Stimulated activated CD4-positive, alpha-beta T cell treated with anti-CD3 and anti-CD28 coated beads, Interleukin-2, amount 100 ng/mL, for 24 hours (primary cell): ENCODE results near the gene SRL.
A peak's percentile ranks its signal among the peaks of the same experiment; 100 is the strongest.
"Not testable (repeated sequence)": the region's sequence is repeated elsewhere in the genome, so short reads cannot be mapped to it uniquely, and the experiment has no call there.

Source experiments
- DNase-seq, 2 donors: peaks; one replicate each; pipeline ENCODE4 v3.0.0-alpha.2; 2020

The SRL gene

DNA sequence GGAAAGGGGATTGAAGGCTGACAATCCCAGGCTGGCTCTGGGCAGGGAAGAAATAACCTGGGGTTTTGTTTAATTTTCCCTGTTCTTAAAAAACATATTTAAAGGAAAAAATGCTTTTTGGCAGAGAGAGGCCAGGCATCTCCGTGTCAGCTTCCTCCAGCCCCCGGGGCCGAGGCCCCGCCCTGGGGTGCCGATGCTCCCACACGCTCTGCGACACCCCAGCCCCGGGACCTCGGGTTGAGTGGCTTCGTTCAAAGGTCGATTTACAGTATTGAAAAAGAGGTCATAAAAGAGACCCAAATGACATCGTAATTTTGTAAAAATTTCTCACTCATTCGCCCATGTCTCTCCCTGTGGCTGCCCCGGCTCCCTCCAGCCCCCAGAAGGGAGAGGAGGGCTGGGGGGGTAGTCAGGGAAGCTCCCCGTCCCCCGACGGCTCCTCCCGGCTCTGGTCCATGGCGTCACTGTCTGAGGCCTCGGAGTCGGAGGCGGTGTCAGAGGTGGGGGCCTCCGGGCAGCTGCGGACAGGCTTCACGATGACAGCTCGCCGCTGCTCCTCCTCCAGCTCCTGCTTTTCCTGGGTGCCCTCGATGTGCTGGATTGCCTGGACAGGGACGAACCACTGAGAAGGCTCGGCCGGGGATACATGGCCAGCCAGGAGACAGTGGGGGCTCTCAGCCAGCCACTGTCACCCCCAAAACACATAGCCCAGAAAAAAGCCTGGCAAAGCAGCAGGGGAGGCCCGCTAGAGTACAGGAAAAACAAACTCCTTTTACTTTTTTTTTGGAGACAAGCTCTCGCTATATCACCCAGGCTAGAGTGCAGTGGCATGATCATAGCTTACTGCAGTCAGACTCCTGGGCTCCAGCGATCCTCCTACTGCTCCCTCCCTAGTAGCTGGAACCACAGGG lies 16.0 kb upstream of the SRL start:
- no peak for DNase-seq

- DNase-seq: peak; percentile 99 to 100
Measured at GRCh38 chr16:4253394-4254150, 11.7 kb upstream of the SRL start.

GRCh38 chr16:4253012-4253393 lies 11.1 kb upstream of the SRL start:
- DNase-seq: not testable (repeated sequence)

GRCh38 chr16:4249530-4250308 lies 7.8 kb upstream of the SRL start:
- DNase-seq: no peak

GRCh38 chr16:4247460-4247784 lies 5.5 kb upstream of the SRL start:
- DNase-seq: no peak

GRCh38 chr16:4246777-4247459 lies 5.0 kb upstream of the SRL start:
- DNase-seq: no peak

DNA sequence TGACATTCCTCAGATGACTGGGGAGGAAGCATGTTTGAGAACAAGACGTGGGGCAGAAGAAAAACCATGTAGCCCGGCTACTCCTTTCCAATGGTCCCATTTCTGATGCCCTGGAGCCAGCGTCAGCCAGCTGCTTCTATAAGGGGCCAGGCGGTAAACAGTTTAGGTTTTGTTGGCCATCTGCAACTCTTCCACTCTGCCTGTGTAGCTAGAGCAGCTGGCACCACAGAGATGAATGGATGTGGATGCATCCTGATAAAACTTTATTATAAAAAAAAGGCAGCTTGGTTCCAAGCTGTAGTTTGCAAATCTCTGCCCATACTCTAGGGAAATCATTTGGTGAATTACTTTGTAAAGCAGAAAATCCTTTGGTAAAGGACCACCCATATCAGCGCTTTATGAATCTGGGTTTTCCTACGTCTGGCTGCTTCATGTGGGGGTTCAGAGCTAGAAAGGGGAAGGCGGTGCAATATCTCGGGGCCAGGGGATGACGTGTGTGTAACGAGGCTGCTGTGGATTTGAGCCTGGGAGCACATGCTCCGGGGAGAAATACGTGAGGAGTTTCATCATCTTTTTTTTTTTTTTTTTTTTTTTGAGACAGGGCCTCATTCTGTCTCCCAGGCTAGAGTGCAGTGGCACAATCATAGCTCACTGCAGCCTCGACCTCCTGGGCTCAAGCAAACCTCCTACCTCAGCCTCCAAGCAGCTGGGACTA lies 3.4 kb upstream of the SRL start:
- DNase-seq: no peak

DNA sequence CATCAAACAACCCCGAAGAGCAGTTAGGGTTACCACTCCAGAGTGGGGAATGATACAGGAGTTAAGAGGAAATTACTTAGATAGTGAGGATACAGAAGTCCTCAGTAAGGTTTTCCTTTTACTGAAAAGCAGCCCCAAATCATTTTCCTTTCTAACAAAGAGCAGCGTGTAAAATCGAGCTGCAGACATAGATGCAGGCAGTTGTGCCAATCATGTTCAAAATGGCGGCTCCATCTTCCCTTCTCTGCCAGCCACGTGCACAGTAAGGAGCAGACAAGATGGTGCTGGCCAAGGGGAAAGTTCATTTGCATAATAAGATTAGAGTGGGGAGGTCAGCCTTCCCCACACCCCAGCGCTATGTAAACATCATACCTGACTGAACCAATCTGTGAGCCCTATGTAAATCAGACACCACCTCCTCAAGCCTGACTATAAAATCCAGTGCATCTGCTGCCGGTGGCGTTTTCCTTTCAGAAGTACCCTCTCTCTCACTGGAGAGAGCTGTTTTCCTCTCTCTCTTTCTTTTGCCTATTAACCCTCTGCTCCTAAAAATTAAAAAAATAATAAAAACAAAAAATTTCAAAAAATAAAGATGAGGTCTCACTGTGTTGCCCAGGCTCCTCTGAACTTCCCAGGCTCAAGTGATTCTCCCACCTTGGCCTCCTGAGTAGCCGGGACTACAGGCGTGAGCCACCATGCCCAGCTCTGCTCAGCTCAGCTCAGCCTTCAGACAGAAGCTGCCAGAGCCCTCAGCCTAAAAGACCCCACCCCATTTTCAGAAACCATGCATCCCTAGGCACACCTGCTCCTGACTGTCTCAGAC lies 2.6 kb upstream of the SRL start:
- no peak for DNase-seq

DNA sequence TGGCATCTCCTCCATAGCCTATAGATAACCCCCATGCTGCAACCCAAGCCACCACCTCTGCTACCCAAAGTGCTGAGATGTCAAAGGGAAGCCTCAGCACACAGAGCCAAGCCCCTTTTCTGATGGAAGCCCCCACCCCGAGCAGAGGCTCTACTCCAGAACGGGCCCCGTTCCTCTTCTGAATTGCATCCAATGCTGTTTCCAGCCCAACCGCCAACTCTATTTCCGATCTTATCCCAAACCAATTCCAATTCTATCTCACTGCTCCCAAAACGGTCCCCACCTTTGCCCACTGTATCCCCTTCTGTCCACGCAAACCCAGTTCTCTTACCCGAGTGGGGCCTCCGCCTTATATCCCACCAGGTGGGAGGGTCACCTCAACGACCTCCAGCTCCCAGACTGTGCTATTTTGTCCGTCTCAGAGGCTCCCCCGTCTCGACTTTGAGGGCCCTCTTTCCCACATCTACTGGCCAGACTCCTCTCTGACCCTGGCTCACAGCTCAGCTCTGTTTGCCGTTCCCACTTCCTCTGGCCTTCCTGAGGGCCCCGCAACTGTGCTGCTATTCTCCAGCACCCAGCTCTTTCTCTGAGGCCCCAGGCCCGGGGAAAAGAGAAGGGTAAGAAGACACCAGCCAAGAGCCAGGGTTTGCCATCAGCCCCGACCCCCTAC lies 487 bp downstream of the SRL start:
- no peak for DNase-seq

DNA sequence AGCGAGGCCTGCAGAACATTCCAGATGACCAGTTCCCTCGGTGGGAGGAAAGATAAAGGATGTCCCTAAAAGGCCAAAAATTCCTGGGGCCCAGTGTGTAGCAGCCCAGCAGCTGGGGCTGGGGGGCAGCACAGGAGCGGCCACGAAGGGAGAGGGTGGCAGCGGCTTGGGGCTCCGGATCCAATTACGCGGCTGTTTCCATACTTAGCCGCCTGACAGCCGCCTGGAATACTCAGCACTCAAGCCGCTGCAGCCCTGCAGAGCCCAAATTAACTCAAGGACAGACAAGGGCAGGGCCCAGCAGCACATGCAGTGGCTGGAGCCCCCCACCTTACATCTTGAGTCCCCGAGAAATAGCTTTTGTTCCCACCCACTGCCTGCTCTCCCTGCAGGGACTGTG lies 1.3 kb downstream of the SRL start:
- no peak for DNase-seq

DNA sequence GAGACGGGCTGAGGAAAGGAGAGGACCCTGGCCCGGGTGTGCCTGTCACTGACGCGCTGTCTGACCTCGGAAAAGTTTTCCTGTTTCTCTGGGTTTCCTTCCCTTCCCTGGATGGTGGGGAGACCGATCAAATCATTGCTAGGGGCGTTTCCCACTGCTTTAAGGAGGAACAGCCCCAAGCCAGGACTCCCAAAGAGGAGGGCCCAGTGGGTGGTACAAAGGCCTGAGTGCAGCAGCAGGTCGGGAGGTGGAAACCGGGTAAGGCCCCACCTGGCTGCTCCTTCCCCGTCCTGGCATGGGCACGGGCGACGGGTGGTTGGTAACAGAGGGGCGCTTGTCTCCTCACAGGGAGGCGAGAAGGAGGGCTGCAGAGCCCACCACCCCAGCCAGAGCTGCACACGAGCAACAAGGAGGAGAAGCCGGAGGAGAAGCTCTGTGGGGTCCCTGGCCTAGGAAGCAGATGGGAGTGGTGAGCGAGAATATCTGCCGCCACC lies 2.2 kb downstream of the SRL start:
- DNase-seq: no peak

DNA sequence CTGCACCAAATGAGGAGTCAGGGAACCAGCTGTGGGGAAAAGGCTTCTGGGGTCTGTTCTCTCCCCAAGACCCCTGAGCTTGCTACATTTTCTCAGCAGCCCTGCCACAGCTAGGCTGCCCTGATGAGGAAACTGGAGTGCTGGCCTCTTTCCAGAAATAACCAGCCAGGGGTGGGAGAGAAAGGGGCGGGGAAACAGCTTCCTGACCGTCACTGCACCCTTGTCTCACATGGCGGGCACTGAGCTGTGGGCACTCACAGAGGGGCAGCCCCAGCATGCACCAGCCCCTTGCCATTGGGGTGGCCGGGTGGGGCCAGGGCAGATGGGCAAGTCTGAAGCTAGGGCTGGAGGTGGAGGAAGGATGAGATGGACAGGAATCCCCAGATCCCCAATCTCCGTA lies 2.9 kb downstream of the SRL start:
- DNase-seq: no peak

DNA sequence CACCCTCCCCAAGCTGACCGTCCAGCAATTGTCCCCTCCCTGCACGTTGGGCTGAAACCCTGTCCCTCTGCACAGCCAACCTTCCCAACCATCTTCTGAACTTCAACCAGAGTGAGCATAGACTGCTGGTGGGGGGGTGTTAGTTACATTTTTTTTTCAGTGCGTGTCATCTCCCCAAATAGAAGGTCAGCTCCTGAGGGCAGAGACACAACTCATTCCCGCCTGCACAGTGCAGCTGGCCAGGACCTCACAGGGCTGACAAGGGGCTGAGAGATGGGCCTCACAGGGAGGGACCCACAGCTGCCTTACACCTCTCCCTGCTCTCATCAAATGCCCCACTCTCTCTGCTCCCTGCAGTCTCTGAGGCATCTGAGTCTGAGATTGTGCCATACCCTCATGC lies 8.4 kb downstream of the SRL start:
- no peak for DNase-seq

GRCh38 chr16:4232541-4233386 lies 9.1 kb downstream of the SRL start:
- DNase-seq: no peak

DNA sequence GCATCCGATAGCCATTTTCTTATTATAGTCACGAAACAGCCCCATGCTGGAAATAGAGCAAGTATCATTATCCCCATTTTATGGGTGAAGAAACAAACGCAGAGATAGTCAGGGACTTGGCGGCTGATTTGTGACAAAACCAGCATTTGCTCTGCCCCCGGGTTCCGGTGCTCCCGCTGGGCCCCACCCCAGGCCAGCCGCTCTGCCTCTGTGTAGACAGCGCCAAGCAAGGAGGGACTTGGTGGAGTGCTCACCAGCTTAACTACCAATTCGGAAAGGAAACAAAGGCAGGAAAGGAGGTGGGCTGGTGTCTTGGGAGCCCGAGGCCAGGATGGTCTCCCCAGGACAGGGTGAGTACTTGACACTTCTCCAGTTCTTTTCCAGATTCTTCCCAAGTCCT lies 10.0 kb downstream of the SRL start:
- no peak for DNase-seq

GRCh38 chr16:4231367-4231766 lies 10.5 kb downstream of the SRL start:
- no peak for DNase-seq

DNA sequence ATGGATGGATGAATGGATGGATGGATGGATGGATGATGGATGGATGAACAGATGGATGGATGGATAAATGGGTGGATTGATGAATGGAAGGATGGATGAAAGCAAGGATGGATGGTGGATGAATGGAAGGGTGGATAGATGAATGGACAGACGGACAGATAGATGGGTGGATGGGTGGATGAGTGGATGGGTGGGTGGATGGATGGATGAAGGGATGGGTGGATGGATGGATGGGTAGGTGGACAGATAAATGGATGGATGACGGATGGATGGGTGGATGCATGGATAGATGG lies 14.9 kb downstream of the SRL start:
- no peak for DNase-seq

DNA sequence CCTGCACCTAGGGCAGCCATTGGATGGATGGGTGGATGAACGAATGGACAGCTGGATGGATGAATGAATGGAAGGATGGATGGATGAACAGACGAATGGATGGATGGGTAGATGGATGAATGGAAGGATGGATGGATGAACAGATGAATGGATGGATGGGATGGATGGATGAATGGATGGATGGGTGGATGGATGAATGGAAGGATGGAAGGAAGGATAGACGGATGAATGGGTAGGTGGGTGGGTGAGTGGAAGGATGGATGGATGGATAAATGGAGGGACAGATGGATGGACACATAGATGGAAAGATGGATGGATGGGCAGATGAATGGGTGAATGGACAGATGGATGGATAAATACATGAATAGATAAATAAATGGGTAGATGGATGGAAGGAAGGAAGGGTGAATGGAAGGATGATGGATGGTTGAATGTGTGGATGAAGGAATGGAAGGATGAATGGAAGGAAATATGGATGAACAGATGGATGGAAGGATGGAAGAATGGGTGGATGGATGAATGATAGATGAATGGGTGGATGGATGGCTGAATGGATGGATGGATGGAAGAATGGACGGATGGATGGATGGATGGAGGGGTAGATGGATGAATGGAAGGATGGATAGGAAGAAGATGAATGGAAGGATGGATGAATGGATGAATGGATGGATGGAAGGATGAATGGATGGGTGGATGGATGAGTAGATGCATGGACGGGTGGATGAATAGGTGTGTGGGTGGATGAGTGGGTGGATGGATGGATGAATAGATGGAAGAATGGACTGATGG lies 15.4 kb downstream of the SRL start:
- no peak for DNase-seq

- DNase-seq: no peak
Measured at GRCh38 chr16:4225075-4225474, 16.8 kb downstream of the SRL start.
